H1 (cell line): ENCODE measurements around the gene ZNF775. TPM values are rescaled to one million over a fixed set of nuclear protein-coding genes. Genes with fewer than 3 reads are reported as not detected.

Experiments used
- CTCF ChIA-PET: fragments of 300-600 bp; sonication (Branson Sonifier 250); formaldehyde crosslinking; loops from one replicate; lab custom pipeline; 2021; ENCODE audit not compliant: partially characterized antibody; lab: Charles Lee
- POLR2A ChIA-PET: fragments of 300-600 bp; sonication (Branson Sonifier 250); formaldehyde crosslinking; loops from one replicate; lab custom pipeline; 2021; ENCODE audit warnings: inconsistent platforms; ENCODE audit not compliant: partially characterized antibody; lab: Charles Lee
- DNase-seq, 2 experiments: peaks; one replicate each; pipeline versions ENCODE4 v3.0.0 to v3.0.0-alpha.2; 2010 to 2022; ENCODE audit warnings: low spot score in 2 of 2, low read depth in 1 of 2, mixed read lengths in 1 of 2
- FAIRE-seq: peaks from 2 replicates; lab custom pipeline; 2011; peaks lifted over from hg19 to GRCh38; lab: Jason Lieb, UNC
- H2AFZ ChIP-seq: 2 replicates; pipeline ENCODE4 v1.8.1; 2012; ENCODE audit warnings: low read length, inconsistent platforms
- H2AK5ac ChIP-seq: 2 replicates; pipeline ENCODE4 v1.6.1; 2013; ENCODE audit warnings: low read depth, low read length
- H2BK120ac ChIP-seq: replicated peaks from 2 replicates; pipeline ENCODE3; 2013; ENCODE audit warnings: low read depth, low read length, inconsistent platforms
- H2BK12ac ChIP-seq: 2 replicates; pipeline ENCODE4 v1.6.1; 2013; ENCODE audit warnings: low read depth, low read length
- H2BK15ac ChIP-seq: 2 replicates; pipeline ENCODE4 v1.6.1; 2013; ENCODE audit warnings: low read length
- H2BK20ac ChIP-seq: 2 replicates; pipeline ENCODE4 v1.6.1; 2013; ENCODE audit warnings: low read length
- H2BK5ac ChIP-seq: 2 replicates; pipeline ENCODE4 v1.6.1; 2013; ENCODE audit warnings: low read depth, low read length
- H3K14ac ChIP-seq: 2 replicates; pipeline ENCODE4 v1.6.1; 2013; ENCODE audit warnings: inconsistent platforms; ENCODE audit not compliant: insufficient read length
- H3K18ac ChIP-seq: 2 replicates; pipeline ENCODE4 v1.6.1; 2013; ENCODE audit warnings: low read length; ENCODE audit errors: extremely low read depth
- H3K23ac ChIP-seq: 2 replicates; pipeline ENCODE4 v1.6.1; 2013; ENCODE audit warnings: inconsistent platforms; ENCODE audit not compliant: insufficient read length
- H3K23me2 ChIP-seq: 2 replicates; pipeline ENCODE4 v1.6.1; 2013; ENCODE audit warnings: low read depth, low read length
- H3K27ac ChIP-seq: 2 replicates; pipeline ENCODE4 v1.6.1; 2011; ENCODE audit warnings: low read depth, low read length, inconsistent platforms
- H3K27me3 ChIP-seq, 4 experiments: replicated peaks in 1 of 4; 1 replicate in 1 of 4; 2 replicates in 3 of 4; pipeline versions ENCODE4 v1.6.1 to v1.8.1; 2011 to 2013; ENCODE audit warnings: low read length in 3 of 4, mild to moderate bottlenecking in 3 of 4, inconsistent platforms in 2 of 4, mixed read lengths in 2 of 4, moderate library complexity in 1 of 4; ENCODE audit not compliant: control insufficient read depth in 3 of 4, insufficient read depth in 3 of 4; ENCODE audit errors: extremely low read depth in 1 of 4
- H3K36me3 ChIP-seq, 4 experiments: 2 replicates each; pipeline versions ENCODE4 v1.6.1 to v1.8.1; 2011 to 2013; ENCODE audit warnings: mild to moderate bottlenecking in 4 of 4, low read length in 3 of 4, moderate library complexity in 2 of 4, control low read depth in 1 of 4, inconsistent platforms in 1 of 4; ENCODE audit not compliant: insufficient read depth in 4 of 4, control insufficient read depth in 2 of 4
- H3K4ac ChIP-seq: replicated peaks from 2 replicates; pipeline ENCODE3; 2013; ENCODE audit warnings: low read length, low read depth, mixed read lengths, inconsistent platforms; ENCODE audit not compliant: insufficient read length
- H3K4me1 ChIP-seq, 4 experiments: replicated peaks in 1 of 4; 1 replicate in 1 of 4; 2 replicates in 3 of 4; pipeline versions ENCODE4 v1.6.1 to v1.8.1; 2011 to 2013; ENCODE audit warnings: low read length in 3 of 4, inconsistent platforms in 2 of 4, mixed read lengths in 1 of 4; ENCODE audit not compliant: insufficient read depth in 4 of 4, control insufficient read depth in 3 of 4
- H3K4me2 ChIP-seq, 2 experiments: 2 replicates each; pipeline versions ENCODE4 v1.6.1 to v1.8.1; 2011 to 2013; ENCODE audit warnings: low read depth in 2 of 2, low read length in 2 of 2, control low read depth in 1 of 2, inconsistent platforms in 1 of 2, mild to moderate bottlenecking in 1 of 2; ENCODE audit not compliant: insufficient read depth in 1 of 2
- H3K4me3 ChIP-seq, 4 experiments: fragments of 200-600, 300-600 bp in 1 of 4; sonication (generic), shearing (Covaris generic), sonication (Bioruptor Twin) in 1 of 4; 2 replicates each; pipeline versions ENCODE4 v1.5.1 to v1.8.1; 2011 to 2016; ENCODE audit warnings: low read length in 4 of 4, low read depth in 3 of 4, control low read depth in 2 of 4, inconsistent platforms in 2 of 4, mild to moderate bottlenecking in 2 of 4, mixed read lengths in 1 of 4, moderate library complexity in 1 of 4; ENCODE audit not compliant: insufficient read depth in 2 of 4; ENCODE audit errors: extremely low read depth in 1 of 4
- H3K56ac ChIP-seq: replicated peaks from 2 replicates; pipeline ENCODE3; 2013; ENCODE audit warnings: low read depth, mild to moderate bottlenecking, mixed read lengths, low read length, inconsistent platforms; ENCODE audit not compliant: insufficient read length
- H3K79me1 ChIP-seq: 2 replicates; pipeline ENCODE4 v1.6.1; 2013; ENCODE audit warnings: low read depth, low read length, control low read depth
- H3K79me2 ChIP-seq, 2 experiments: 2 replicates each; pipeline versions ENCODE4 v1.6.1 to v1.8.1; 2012 to 2013; ENCODE audit warnings: low read length in 2 of 2, mild to moderate bottlenecking in 2 of 2, inconsistent platforms in 1 of 2; ENCODE audit not compliant: insufficient read depth in 2 of 2, control insufficient read depth in 1 of 2
- H3K9ac ChIP-seq, 4 experiments: replicated peaks in 1 of 4; 1 replicate in 1 of 4; 2 replicates in 3 of 4; pipeline versions ENCODE4 v1.6.1 to v1.8.1; 2011 to 2013; ENCODE audit warnings: low read depth in 3 of 4, low read length in 3 of 4, control low read depth in 2 of 4, mild to moderate bottlenecking in 2 of 4, moderate library complexity in 2 of 4, inconsistent platforms in 1 of 4; ENCODE audit errors: extremely low read depth in 1 of 4
- H3K9me3 ChIP-seq, 2 experiments: 2 replicates each; pipeline versions ENCODE4 v1.6.1 to v1.8.1; 2012 to 2013; ENCODE audit warnings: mild to moderate bottlenecking in 2 of 2, moderate library complexity in 2 of 2, control low read depth in 1 of 2, inconsistent platforms in 1 of 2, low read depth in 1 of 2, low read length in 1 of 2, mixed read lengths in 1 of 2; ENCODE audit not compliant: insufficient read depth in 2 of 2
- H4K20me1 ChIP-seq, 2 experiments: replicated peaks in 1 of 2; 2 replicates each; pipeline versions ENCODE3 to v1.8.1; 2011 to 2013; ENCODE audit warnings: inconsistent platforms in 2 of 2, low read length in 2 of 2, mild to moderate bottlenecking in 1 of 2; ENCODE audit not compliant: insufficient read depth in 2 of 2, control insufficient read depth in 1 of 2
- H4K5ac ChIP-seq: 2 replicates; pipeline ENCODE4 v1.6.1; 2013; ENCODE audit warnings: low read length, low read depth, mixed read lengths, inconsistent platforms; ENCODE audit not compliant: insufficient read length
- H4K8ac ChIP-seq: 2 replicates; pipeline ENCODE4 v1.8.0; 2013; ENCODE audit warnings: mild to moderate bottlenecking, moderate library complexity, low read length, inconsistent platforms; ENCODE audit not compliant: insufficient read depth; ENCODE audit errors: extremely low read depth
- H4K91ac ChIP-seq: replicated peaks from 2 replicates; pipeline ENCODE3; 2013; ENCODE audit warnings: low read length, mixed read lengths, inconsistent platforms; ENCODE audit not compliant: insufficient read length
- ATF3 ChIP-seq: IDR thresholded peaks from 2 replicates; pipeline ENCODE4 v1.6.1; 2011; ENCODE audit warnings: low read depth, mild to moderate bottlenecking, low read length; ENCODE audit not compliant: insufficient read depth
- CBX5 ChIP-seq: fragments of 300-800, 300-1000 bp; sonication (generic); IDR thresholded peaks from 2 replicates; pipeline ENCODE4 v1.7.1; 2016; ENCODE audit warnings: antibody characterized with exemption, low read length, low read depth
- CBX8 ChIP-seq: fragments of 300-800, 300-1000 bp; sonication (generic); IDR thresholded peaks from 2 replicates; pipeline ENCODE4 v1.7.1; 2016; ENCODE audit warnings: low read depth, low read length, borderline replicate concordance
- GTF2F1 ChIP-seq: IDR thresholded peaks from 2 replicates; pipeline ENCODE4 v1.6.1; 2012; ENCODE audit warnings: low read depth, low read length, improper control_type of control experiment, borderline replicate concordance
- HDAC6 ChIP-seq: IDR thresholded peaks from one replicate; pipeline ENCODE4 v1.7.1; 2012; ENCODE audit warnings: low read depth, mild to moderate bottlenecking, inconsistent platforms, low read length, moderate library complexity
- SIN3A ChIP-seq, 2 experiments: IDR thresholded peaks in 1 of 2; conservative IDR thresholded peaks in 1 of 2; 2 replicates each; pipeline ENCODE4 v1.6.1; 2011 to 2012; ENCODE audit warnings: low read length in 2 of 2, improper control_type of control experiment in 1 of 2, low read depth in 1 of 2, mild to moderate bottlenecking in 1 of 2
- WGBS, 2 experiments: shearing (Covaris generic) in 1 of 2; methylation state at CpG; one replicate each; pipeline versions ENCODE4 v1.1.6 to v1.1.7; 2013 to 2015; ENCODE audit warnings: low lambda C conversion rate in 2 of 2, mixed read lengths in 2 of 2, inconsistent platforms in 1 of 2, low coverage in 1 of 2, missing lambda C conversion rate in 1 of 2; ENCODE audit not compliant: insufficient replicate concordance in 2 of 2, insufficient coverage in 1 of 2, insufficient read length in 1 of 2; ENCODE audit errors: extremely low coverage in 1 of 2, missing lambda C conversion rate in 1 of 2; 5-methylcytosine and 5-hydroxymethylcytosine counted together
- polyA plus RNA-seq, 7 experiments: library from polyadenylated mRNA; depleted of rRNA in 3 of 7; stranded (reverse) in 5 of 7; unstranded in 2 of 7; fragments of >200 nt in 5 of 7; fragments of 200-250 nt in 2 of 7; gene quantifications; 1 replicate in 5 of 7; 2 replicates in 1 of 7; 4 replicates in 1 of 7; pipeline versions ENCODE4 v1.2.1 to v1.2.3, GENCODE V29; 2011 to 2013; ENCODE audit warnings: missing spikeins in 2 of 7, mixed read lengths in 2 of 7
- total RNA-seq: library from RNA; stranded (reverse); fragmentation: NEBNext Ultra II Directional; extraction: Animal tissue kit (Norgen Biotek cat#: 25700); gene quantifications from 2 replicates; pipeline ENCODE4 v1.2.1, GENCODE V29; 2021

ZNF775 gene
- total and polyA plus RNA-seq, 2 of the 8 experiments (the other 6 are each of a cell fraction or from before 2014, with no cell fraction given), result 13.6 to 21.5 TPM

- Histone ChIP-seq H3K79me1 (no peaks in the 10 kb centered on the region), H3K79me2 (no peaks in the 10 kb centered on the region), H4K20me1 (no peaks in the 10 kb centered on the region), H3K4me3 (no peak overlapping the region), H2BK15ac (no peak overlapping the region), H2BK120ac (no peak overlapping the region), H2BK12ac (no peak overlapping the region), H3K27me3 (no peaks in the 10 kb centered on the region), H4K8ac (no peak overlapping the region), H3K56ac (no peak overlapping the region), H3K23ac (no peak overlapping the region), H3K9ac (no peak overlapping the region), H3K27ac (no peak overlapping the region), H3K18ac (no peak overlapping the region), H3K23me2 (no peaks in the 10 kb centered on the region), H3K4me2 (no peak overlapping the region), H3K4ac (no peak overlapping the region), H4K5ac (no peak overlapping the region), H3K4me1 (no peaks in the 10 kb centered on the region), H3K9me3 (peaks cover 3 to 4% of the 10 kb centered on the region in 2 experiments; a peak in 2 of 4 replicates), H2AK5ac (no peak overlapping the region), H3K14ac (no peak overlapping the region), H2BK20ac (no peak overlapping the region), H4K91ac (no peak overlapping the region), H2BK5ac (no peak overlapping the region), H2AFZ (no peak overlapping the region), H3K36me3 (no peaks in the 10 kb centered on the region)
- no peak for FAIRE-seq
- no peak for DNase-seq
- ChIA-PET POLR2A (no interaction called here), CTCF (interaction anchor here (0.6 to 1.4 kb wide), 3 partner anchors 9 to 314 kb away, joined by 3 to 7 read pairs (median 4); no protein-coding TSS in a partner anchor)
- WGBS, 2 experiments, result 91% methylated on average over 2 of the region's 2 CpGs; no CpG with 5 or more reads in 1 of the 2 experiments
- TF ChIP-seq HDAC6 (no peak), SIN3A (conservative IDR thresholded peaks at IDR 0.05 in 1 of 2, IDR thresholded peaks at IDR 0.05 in 1 of 2; ENCODE audit: low read depth in 1 of 2, low read length in 2 of 2) (no peak), CBX8 (no peak), CBX5 (no peak), GTF2F1 (no peak), ATF3 (no peak)
These were observed 60.8 kb downstream of the ZNF775 start for GRCh38 chr7:150439967-150440366.
